Esophagus squamous epithelium (tissue), 5 donors: ENCODE data around the gene MORC3. TPM values are rescaled to one million over a fixed set of nuclear protein-coding genes. Genes with fewer than 3 reads are reported as not detected.
"Not testable (repeated sequence)": the region's sequence is repeated elsewhere in the genome, so short reads cannot be mapped to it uniquely, and the experiment has no call there.

Experiments
- DNase-seq: peaks from one replicate; lab custom pipeline; 2025; lab: John Stamatoyannopoulos, UW
- H3K27ac ChIP-seq, 4 donors: fragments of 200-600 bp; sonication (generic); one replicate each; pipeline ENCODE4 v1.5.1; 2016 to 2019; ENCODE audit warnings: mild to moderate bottlenecking in 1 of 4
- H3K27me3 ChIP-seq, 4 donors: fragments of 200-600 bp; sonication (generic); 1 replicate in 3 of 4; 2 replicates in 1 of 4; pipeline versions ENCODE4 v1.5.1 to v1.6.0; 2017 to 2021; ENCODE audit warnings: antibody characterized with exemption in 1 of 4
- H3K36me3 ChIP-seq, 3 donors: fragments of 200-600 bp; sonication (generic); one replicate each; pipeline ENCODE4 v1.5.1; 2016 to 2019
- H3K4me1 ChIP-seq, 3 donors: fragments of 200-600 bp; sonication (generic); one replicate each; pipeline ENCODE4 v1.5.1; 2017 to 2019
- H3K4me3 ChIP-seq, 4 donors: fragments of 200-600 bp; sonication (generic); 1 replicate in 3 of 4; 2 replicates in 1 of 4; pipeline ENCODE4 v1.5.1; 2016 to 2019; ENCODE audit warnings: mild to moderate bottlenecking in 2 of 4, moderate library complexity in 1 of 4
- H3K9me3 ChIP-seq, 3 donors: fragments of 200-600 bp; sonication (generic); one replicate each; pipeline ENCODE4 v1.5.1; 2016 to 2019
- POLR2A ChIP-seq, 4 donors: fragments of 450-650 bp; IDR thresholded peaks; one replicate each; pipeline ENCODE4 v1.6.1; 2017; ENCODE audit warnings: antibody characterized with exemption in 4 of 4, mild to moderate bottlenecking in 4 of 4, moderate library complexity in 3 of 4
- WGBS, 2 donors: methylation state at CpG; one replicate each; pipeline ENCODE4 v1.1.5; 2018; 5-methylcytosine and 5-hydroxymethylcytosine counted together
- intact Hi-C: fragments of 100-400 bp; cut with DNase I; formaldehyde crosslinking; loops from one replicate; pipeline ENCODE4 v1.15.0; 2022
- total RNA-seq, 4 donors: library from RNA; depleted of rRNA; stranded (reverse); fragments of >200 nt; gene quantifications; one replicate each; pipeline ENCODE4 v1.1.0, GENCODE V29; 2016
- TF ChIP-seq, protein P1 (sequence below), 6 experiments: fragments of 450-650 bp in 4 of 6; fragments of 200-600 bp in 2 of 6; sonication (generic) in 2 of 6; IDR thresholded peaks; one replicate each; pipeline ENCODE4 v1.5.1; 2016 to 2019; ENCODE audit warnings: antibody characterized with exemption in 6 of 6, mild to moderate bottlenecking in 4 of 6, moderate library complexity in 4 of 6
- donor health status: DM: yes; HTN: yes; CAD: no.

The MORC3 gene
- total RNA-seq, 4 donors from 2014 or later: 31.9 to 50.5 (median 43.1) TPM

DNA sequence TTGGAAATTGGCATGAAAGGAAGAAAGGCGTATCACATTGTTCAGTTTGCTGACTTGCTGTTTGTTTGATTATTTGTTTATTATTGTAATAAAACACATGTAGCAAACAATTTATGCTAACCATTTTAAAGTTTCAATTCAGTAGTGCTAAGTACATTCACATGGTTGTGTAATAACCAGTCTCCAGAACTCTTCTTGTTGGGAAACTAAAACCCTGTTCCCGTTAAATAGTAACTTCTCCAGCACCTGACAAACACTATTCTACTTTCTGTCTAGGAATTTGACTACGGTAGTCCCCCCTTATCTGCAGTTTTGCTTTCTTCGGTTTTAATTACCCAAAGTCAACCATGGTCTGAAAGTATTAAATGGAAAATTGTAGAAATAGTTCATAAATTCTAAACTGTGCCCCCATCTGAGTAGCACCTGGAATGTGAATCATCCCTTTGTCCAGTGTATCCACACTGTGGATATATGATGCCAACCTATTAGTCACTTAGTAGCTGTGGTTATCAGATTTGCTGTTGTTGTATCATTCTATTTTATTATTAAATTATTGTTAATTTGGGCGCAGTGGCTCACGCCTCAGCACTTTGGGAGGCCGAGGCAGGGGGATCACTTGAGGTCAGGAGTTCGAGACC lies 5.5 kb downstream of the MORC3 start:
- Histone ChIP-seq H3K36me3 (peaks cover 0 to 35% (median 0%) of the 10 kb centered on the region in 3 donors), H3K4me3 (no peak overlapping the region), H3K9me3 (no peaks in the 10 kb centered on the region), H3K4me1 (peaks cover 12 to 93% (median 52%) of the 10 kb centered on the region in 3 donors), H3K27me3 (no peaks in the 10 kb centered on the region), H3K27ac (peak overlapping the region in 2 of 4 donors; percentile 24 to 31)
- DNase-seq: no peak
- WGBS, 2 donors: 59 to 72% methylated on average over 8 of the region's 8 CpGs
- intact Hi-C loops: loop anchor here (10.0 kb wide), 1 partner anchor 181 kb away; no protein-coding TSS in a partner anchor
- no peak for TF ChIP-seq POLR2A (IDR thresholded peaks at IDR 0.05)
- TF ChIP-seq, protein P1, sequence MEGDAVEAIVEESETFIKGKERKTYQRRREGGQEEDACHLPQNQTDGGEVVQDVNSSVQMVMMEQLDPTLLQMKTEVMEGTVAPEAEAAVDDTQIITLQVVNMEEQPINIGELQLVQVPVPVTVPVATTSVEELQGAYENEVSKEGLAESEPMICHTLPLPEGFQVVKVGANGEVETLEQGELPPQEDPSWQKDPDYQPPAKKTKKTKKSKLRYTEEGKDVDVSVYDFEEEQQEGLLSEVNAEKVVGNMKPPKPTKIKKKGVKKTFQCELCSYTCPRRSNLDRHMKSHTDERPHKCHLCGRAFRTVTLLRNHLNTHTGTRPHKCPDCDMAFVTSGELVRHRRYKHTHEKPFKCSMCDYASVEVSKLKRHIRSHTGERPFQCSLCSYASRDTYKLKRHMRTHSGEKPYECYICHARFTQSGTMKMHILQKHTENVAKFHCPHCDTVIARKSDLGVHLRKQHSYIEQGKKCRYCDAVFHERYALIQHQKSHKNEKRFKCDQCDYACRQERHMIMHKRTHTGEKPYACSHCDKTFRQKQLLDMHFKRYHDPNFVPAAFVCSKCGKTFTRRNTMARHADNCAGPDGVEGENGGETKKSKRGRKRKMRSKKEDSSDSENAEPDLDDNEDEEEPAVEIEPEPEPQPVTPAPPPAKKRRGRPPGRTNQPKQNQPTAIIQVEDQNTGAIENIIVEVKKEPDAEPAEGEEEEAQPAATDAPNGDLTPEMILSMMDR (IDR thresholded peaks at IDR 0.05): no peak

DNA sequence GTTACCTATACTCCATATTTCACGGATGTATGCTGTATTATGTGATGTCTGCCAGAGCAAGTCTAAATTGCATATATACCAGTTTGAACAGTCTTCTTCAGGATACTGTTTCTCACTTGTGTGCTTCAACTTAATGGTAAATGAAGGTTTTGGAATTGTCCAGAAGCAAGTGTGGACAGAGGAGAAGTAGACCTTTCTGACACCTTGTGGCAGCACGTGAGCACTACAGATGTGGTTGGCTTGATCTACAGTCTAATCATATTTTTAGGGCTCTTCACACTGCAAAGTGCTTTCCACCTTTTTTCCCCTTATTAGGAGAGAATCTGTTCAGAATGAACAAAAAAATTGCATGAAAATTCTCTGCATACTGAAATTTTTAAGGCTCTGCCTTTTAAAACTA lies 10.9 kb downstream of the MORC3 start:
- no peak for DNase-seq
- H3K9me3 ChIP-seq: no peaks in the 10 kb centered on the region
- intact Hi-C loops: no loop called here
- H3K4me3 ChIP-seq: no peak overlapping the region
- TF ChIP-seq, protein P1 (IDR thresholded peaks at IDR 0.05): peak; percentile 24 to 83 (median 76)
- no peak for TF ChIP-seq POLR2A (IDR thresholded peaks at IDR 0.05)
- 32 to 35% methylated on average over 2 of the region's 2 CpGs for WGBS, 2 donors
- H3K4me1 ChIP-seq: peaks cover 12 to 88% (median 36%) of the 10 kb centered on the region in 3 donors
- no peaks in the 10 kb centered on the region for H3K27me3 ChIP-seq
- peak overlapping the region in 3 of 4 donors; percentile 10 to 60 (median 42) for H3K27ac ChIP-seq
- H3K36me3 ChIP-seq: peaks cover 0 to 49% (median 6%) of the 10 kb centered on the region in 3 donors

DNA sequence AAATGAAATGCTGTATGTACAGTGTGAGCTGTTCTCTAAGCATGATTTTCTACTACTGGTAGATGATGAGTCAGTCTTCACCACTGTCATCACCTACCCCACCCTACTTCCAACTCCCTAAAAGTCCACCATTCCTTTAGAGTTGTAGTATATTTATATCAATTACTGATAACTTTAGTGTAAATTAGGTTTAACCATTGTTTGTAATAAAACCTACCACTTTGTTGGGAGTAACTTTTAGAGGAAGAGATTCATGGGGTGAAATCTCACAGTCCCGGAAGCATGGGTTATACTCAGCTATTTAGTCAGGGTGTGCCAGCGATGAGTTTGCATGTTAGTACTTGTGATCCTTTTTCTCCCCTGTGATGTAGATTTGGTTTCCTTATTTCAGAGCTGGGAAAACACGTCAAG lies 17.1 kb downstream of the MORC3 start:
- WGBS, 2 donors: 22 to 57% methylated on average over 3 of the region's 3 CpGs
- TF ChIP-seq, protein P1 (IDR thresholded peaks at IDR 0.05): no peak
- TF ChIP-seq POLR2A (IDR thresholded peaks at IDR 0.05): no peak
- H3K4me1 ChIP-seq: peaks cover 0 to 51% (median 15%) of the 10 kb centered on the region in 3 donors
- no peak for DNase-seq
- no peak overlapping the region for H3K4me3 ChIP-seq
- H3K9me3 ChIP-seq: no peaks in the 10 kb centered on the region
- intact Hi-C loops: no loop called here
- no peaks in the 10 kb centered on the region for H3K27me3 ChIP-seq
- H3K27ac ChIP-seq: peak overlapping the region; percentile 71 to 91 (median 82)
- peaks cover 8 to 89% (median 13%) of the 10 kb centered on the region in 3 donors for H3K36me3 ChIP-seq

DNA sequence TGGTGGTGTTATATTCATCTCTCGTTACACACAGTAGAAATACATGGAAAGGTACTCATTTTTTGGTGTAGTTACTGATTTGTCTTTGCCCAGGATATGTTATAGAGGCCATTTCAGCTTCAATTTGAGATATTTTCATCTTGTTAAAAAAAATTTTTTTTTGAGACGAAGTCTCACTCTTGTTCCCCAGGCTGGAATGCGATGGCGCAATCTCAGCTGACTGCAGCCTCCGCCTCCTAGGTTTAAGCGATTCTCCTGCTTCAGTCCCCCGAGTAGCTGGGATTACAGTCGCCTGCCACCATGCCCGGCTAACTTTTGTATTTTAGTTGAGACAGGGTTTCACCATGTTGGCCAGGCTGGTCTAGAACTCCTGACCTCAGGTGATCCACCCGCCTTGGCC lies 19.0 kb downstream of the MORC3 start:
- no peak for DNase-seq
- no peaks in the 10 kb centered on the region for H3K9me3 ChIP-seq
- no peak for TF ChIP-seq POLR2A (IDR thresholded peaks at IDR 0.05)
- TF ChIP-seq, protein P1 (IDR thresholded peaks at IDR 0.05): no peak
- intact Hi-C loops: no loop called here
- H3K27ac ChIP-seq: peak overlapping the region in 1 of 4 donors; percentile 84
- H3K36me3 ChIP-seq: peaks cover 14 to 97% (median 19%) of the 10 kb centered on the region in 3 donors
- H3K4me3 ChIP-seq: no peak overlapping the region
- 95 to 96% methylated on average over 7 to 10 of the region's 10 CpGs for WGBS, 2 donors
- H3K27me3 ChIP-seq: no peaks in the 10 kb centered on the region
- peaks cover 0 to 32% (median 9%) of the 10 kb centered on the region in 3 donors for H3K4me1 ChIP-seq

DNA sequence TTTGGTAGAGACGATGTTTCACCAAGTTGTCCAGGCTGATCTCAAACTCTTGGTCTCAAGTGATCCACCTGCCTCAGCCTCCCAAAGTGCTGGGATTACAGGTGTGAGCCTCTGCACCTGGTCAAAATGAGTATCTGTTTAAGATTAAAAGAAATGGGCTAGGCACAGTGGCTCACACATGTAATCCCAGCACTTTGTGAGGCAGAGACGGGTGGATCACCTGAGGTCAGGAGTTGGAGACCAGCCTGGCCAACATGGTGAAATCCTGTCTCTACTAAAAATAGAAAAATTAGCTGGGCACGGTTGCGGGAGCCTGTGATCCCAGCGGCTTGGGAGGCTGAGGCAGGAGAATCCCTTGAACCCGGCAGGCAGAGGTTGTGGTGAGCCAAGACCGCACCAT lies 22.6 kb downstream of the MORC3 start:
- H3K4me3 ChIP-seq, H3K27ac ChIP-seq, H3K9me3 ChIP-seq, intact Hi-C loops, H3K4me1 ChIP-seq, H3K27me3 ChIP-seq, DNase-seq: not testable (repeated sequence)
- H3K36me3 ChIP-seq: peaks cover 31 to 100% (median 43%) of the 10 kb centered on the region in 3 donors
- WGBS, 2 donors: 88 to 96% methylated on average over 5 to 6 of the region's 7 CpGs
